Occipital lobe (tissue), 2 donors: ENCODE measurements around the gene SPSB3. TPM values are rescaled to one million over a fixed set of nuclear protein-coding genes. Genes with fewer than 3 reads are reported as not detected.
A peak's percentile ranks its signal among the peaks of the same experiment; 100 is the strongest.
"Not testable (repeated sequence)": the region's sequence is repeated elsewhere in the genome, so short reads cannot be mapped to it uniquely, and the experiment has no call there.

Source experiments
- DNase-seq: peaks from one replicate; lab custom pipeline; 2025; lab: John Stamatoyannopoulos, UW
- total RNA-seq: library from RNA; depleted of rRNA; stranded (reverse); fragments of >200 nt; gene quantifications from one replicate; pipeline ENCODE4 v1.2.3, GENCODE V29; 2014

Gene SPSB3
- total RNA-seq, 1 donor from 2014 or later: 60.5 TPM

DNA sequence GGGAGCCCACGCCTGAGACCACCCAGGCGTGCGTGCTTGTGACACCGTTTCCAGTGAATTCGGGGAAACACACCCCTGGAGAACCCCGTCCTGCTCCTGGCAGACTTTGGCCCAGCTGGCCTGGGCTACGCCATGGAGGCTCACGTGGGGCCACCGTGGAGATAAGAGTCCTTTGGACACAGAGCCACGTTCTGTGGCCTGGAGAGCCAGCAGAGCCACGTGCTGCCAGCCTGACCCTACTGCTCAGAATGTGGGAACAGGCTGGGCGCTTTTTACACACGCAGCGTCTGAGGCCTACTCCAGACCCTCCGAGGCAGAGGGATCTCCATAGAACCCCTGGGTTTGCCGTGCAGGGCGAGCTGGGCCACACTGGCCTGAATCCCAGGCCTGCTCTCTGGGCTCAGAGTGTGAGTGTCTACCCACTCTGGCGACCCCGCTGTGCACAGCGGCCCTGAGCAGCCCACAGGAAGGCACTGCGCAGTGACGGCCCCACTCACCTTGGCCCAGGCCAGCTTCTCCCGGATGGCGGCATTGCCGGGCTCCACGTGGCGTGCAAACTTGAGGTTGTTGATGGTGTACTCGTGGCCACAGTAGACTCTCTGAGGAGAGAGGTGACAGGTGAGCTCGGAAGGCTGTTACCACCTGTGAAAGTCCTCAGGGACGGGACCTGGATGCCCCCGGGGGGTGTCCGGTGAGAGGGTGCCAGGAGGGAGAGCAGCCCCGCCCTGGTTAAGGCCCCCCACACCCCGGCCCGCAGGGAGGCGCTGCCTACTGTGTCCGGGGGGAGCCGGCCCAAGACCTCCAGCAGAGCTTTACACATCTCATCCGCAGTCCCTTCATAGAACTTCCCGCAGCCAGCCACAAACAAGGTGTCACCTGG lies 34.3 kb upstream of the SPSB3 start:
- DNase-seq: no peak

GRCh38 chr16:1815461-1815860 lies 33.1 kb upstream of the SPSB3 start:
- no peak for DNase-seq

- peak; percentile 74 for DNase-seq
Measured at GRCh38 chr16:1812732-1813163, 30.4 kb upstream of the SPSB3 start.

DNA sequence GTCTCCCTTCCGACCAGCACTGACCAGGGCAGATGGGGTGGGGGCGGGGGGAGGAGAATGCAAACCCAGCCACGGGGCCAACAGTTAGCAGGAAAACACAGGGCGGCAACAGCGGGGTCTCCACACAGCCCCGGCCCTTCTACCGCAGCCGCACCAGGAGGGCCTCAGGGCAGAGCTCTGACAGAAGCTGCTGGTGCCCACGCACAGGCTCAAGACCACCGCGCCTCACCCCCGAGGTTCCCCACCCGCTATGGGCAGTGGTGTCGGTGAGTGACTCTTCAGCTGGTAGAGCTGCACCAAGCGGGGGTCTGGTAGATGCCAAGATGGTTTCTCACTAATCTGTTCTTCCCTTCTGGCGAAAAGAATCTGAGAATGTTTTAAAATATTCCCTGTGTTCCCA lies 28.2 kb upstream of the SPSB3 start:
- DNase-seq: no peak

DNA sequence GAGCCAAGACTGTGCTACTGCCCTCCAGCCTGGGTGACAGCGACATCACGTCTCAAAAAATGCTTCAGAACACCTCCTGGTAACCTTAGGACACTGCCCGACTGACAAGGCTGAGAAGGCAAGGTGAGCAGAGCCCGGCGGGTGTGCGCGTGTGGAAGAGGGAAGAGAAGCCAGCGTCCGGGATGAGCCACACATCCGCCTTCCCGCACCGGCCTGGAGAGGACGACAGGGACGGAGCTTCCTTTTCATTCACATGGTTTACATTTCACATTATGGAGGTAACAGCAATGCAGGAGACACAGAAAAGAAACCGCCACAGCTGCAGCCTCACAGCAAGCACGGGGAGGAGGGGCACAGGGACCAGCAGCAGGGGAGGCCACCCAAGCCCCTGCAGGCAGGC lies 27.7 kb upstream of the SPSB3 start:
- DNase-seq: no peak

- no peak for DNase-seq
Measured at GRCh38 chr16:1809281-1809801, 27.0 kb upstream of the SPSB3 start.

DNA sequence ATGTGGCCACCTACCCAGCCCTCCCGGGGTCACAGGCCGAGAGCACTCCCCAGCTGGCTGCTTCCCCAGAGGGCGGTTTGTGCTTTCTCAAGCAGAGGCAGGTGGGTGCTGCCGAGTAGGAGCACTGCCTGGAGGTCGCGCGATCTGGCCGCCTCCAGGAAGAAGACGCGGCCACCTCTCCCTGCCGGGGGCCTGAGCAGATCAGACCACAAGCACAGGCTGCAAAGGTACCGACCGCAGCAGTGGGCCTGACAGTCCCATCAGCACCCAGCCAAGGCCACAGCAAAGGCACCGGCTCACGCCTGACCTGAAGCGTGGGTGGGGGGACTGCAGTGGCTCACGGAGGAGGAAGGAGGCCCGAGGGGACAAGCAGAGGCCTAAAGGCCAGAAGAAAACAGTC lies 26.3 kb upstream of the SPSB3 start:
- no peak for DNase-seq

- no peak for DNase-seq
Measured at GRCh38 chr16:1807626-1808025, 25.3 kb upstream of the SPSB3 start.

GRCh38 chr16:1800701-1801100 lies 18.3 kb upstream of the SPSB3 start:
- DNase-seq: no peak

DNA sequence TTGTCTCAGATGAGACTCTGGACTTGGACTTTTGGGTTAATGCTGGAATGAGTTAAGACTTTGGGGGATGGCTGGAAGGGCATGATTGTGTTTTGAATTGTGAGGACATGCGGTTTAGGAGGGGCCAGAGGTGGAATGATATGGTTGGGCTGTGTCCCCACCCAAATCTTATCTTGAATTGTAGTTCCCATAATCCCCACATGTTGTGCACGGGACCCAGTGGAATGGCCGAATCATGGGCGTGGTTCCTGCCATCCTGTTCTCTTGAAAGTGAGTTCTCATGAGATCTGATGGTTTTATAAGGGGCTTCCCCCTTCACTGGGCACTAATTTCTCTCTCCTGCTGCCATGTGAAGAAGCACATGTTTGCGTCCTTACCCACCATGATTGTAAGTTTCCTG lies 16.9 kb upstream of the SPSB3 start:
- not testable (repeated sequence) for DNase-seq

DNA sequence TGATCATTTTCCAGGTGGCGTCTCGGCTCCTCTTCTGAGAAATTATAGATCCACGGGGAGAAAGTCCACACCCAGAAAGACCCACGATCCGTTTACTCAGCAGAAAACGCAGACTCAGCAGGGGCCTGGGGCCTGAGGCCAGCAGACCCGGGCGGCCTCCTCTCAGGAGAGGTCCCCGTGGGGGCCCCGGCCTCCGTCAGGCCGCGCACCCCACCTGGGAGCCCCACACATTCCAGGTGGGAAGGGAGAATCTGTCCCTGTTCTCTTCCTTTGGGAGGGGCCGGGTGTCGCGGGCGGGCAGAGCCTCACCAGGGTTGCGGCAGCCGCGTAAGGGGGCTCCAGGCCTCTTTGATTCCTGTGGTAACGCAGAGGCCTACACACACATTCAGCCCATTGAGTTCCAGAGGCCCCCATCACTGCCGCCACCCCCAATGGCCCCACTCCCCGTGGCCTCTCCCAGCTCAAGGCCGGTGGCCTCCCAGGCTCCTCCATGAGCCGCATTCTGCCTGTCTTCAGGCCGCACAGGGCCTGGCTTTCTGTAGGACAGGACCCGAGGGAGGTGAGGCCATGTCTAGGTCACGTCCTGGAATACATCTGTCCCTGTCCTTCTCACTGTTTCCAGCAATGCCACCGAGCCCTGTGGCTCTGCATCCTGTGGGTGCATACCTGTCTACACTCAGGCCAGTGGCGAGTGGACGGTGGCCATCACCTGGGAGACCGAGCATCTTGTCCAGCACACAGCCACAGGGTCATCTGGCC lies 12.7 kb upstream of the SPSB3 start:
- DNase-seq: no peak

DNA sequence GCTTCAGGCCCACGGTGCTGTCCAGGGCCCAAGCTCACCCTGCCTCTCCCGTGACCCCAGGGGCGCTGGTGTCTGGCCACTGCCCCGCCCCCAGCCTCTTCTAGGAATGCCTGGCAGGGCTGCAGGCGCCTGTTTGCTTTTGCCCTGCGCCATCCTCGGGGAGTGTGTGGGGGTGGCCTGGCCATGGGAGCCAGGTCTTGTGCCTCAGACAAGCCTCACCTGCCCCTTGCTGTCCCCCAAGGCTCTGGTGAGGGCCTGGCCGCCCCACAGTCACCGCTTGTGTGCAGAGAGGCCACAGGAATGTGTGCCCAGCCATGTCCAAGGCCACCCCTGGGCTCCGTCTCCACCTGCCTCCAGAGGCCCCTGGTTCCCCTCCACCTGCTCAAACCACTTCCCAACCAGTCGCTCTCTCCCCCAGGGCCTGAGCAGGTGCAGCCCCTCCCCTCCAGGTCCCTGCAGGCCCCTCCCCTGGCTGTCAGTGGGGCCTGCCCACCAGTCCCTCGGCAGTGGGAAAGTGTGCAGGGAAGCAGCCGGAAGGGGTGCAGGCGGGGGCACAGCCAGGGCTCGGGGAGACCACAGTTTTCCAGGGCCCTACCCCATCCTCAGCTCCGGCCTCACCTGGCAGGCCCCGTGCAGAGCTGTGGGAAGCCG lies 12.0 kb upstream of the SPSB3 start:
- DNase-seq: no peak

GRCh38 chr16:1793578-1794220 lies 11.3 kb upstream of the SPSB3 start, which contains the start of gene IGFALS:
IGFALS (minus strand) TSS chr16:1793705; CDS start chr16:1793652, 53 bp downstream.
- DNase-seq: no peak

- DNase-seq: no peak
Measured at GRCh38 chr16:1792836-1793577, 10.6 kb upstream of the SPSB3 start.

GRCh38 chr16:1791943-1792812 lies 9.8 kb upstream of the SPSB3 start:
- DNase-seq: no peak

GRCh38 chr16:1791256-1791942 lies 9.0 kb upstream of the SPSB3 start:
- DNase-seq: no peak

DNA sequence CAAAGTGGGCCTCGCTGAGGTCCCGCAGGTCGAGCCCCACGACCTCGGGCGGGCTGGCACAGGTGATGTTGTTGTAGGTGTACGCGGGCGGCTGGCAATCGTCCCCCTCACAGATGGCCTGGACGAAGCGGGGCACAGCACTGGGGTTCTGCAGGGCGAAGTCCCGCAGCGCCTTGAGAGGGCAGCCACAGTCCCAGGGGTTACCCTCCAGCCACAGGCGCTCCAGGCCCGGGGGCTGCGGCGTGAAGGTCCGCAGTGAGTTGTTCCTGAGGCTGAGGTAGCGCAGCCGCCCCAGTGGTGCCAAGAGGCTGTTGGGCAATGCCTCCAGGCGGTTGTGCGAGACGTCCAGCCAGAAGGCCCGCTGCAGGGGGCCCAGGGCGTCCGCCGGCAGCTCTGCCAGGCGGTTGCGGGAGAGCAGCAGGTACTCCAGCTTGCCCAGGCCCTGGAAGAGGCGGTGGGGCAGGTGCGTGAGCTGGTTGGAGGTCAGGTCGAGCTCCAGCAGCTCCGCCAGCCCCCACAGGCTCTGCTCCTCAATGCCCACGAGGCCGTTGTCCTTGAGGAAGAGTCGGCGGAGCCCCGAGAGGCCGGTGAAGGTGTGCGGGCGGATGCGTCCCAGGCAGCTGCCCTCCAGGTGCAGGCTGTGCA lies 8.4 kb upstream of the SPSB3 start:
- no peak for DNase-seq

GRCh38 chr16:1790261-1790610 lies 7.9 kb upstream of the SPSB3 start:
- DNase-seq: no peak

DNA sequence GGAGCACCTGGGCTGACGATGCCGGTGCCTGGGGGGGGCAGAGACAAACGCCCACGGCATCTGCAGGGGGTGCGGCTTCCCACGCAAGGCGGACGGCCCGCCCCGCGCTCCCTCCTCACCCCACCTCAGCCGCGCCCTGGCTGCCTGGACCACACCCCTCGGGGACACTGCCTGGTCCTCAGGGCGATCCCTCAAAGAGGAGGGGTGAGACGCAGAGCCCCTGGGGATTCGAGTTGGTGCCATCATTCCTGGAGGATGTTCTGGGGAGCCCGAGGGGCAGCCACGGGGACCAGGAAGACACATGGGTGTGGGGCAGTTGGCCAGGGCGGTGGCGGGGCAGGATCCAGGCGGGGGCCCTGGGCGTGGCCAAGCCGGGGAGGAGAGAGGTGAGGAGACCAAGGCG lies 7.3 kb upstream of the SPSB3 start:
- DNase-seq: no peak
